CD4-positive, alpha-beta T cell treated with Interleukin-4 for 4 hours (primary cell): ENCODE results near the gene NT5C1B.

Experiments
- DNase-seq: peaks from one replicate; pipeline ENCODE4 v3.0.0-alpha.2; 2020

NT5C1B gene

GRCh38 chr2:18550433-18550832, 38.9 kb downstream of the NT5C1B start:
- no peak for DNase-seq

DNA sequence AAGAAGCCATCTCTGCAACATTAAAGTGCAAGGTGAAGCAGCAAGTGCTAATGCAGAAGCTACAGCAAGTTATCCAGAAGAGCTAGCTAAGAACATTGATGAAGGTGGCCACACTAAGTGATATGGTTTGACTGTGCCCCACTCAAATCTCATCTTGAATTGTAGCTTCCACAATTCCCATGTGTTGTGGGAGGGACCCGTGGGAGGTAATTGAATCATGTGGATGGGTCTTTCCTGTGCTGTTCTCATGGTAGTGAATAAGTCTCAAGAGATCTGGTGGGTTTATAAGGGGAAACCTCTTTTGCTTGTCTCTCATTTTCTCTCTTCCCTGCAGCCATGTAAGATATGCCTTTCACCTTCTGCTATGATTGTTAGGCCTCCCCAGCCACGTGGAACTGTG, 40.3 kb downstream of the NT5C1B start:
- no peak for DNase-seq

GRCh38 chr2:18548621-18549020, 40.7 kb downstream of the NT5C1B start:
- DNase-seq, result no peak

GRCh38 chr2:18546567-18546966, 42.8 kb downstream of the NT5C1B start:
- DNase-seq, result no peak

DNA sequence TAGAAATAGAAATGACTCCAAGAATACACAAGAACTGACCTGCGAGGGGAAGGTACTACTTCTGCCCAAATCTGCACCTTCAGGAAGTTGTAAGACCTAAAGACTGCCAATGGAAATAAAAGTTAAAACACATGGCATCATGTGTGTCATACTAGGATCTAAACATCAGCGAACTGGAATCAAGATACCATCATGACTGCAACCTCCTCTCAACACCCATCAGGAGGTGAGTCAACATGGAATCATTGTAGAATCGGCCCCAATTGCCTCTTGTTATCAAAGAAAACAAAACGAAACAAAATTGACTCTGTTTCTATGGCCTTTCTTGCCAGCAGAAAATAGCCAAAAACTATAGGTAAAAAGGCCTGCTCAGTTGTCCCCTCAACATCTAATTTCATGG, 44.0 kb downstream of the NT5C1B start:
- DNase-seq, result no peak

DNA sequence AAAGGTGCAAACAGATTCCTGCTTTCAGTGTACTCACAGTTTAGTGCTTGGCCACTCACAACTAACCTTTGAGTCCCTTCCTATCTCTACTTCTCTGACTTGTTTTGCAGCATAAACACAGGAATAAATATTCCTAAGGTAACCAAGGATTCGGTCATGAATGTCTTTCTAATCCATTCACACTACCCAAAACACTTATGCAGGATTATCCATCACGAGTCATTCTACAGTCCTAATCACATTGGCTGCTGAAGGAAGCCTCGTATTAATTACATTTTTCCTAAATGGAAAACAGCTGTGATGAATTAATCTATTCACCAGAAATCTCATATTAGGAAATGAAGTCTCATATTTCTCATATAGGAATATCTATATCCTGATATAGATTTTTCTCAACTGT, 45.2 kb downstream of the NT5C1B start:
- DNase-seq, result no peak

- DNase-seq, result no peak
These were observed 48.5 kb downstream of the NT5C1B start for GRCh38 chr2:18540872-18541271.

GRCh38 chr2:18536697-18537096, 52.7 kb downstream of the NT5C1B start:
- no peak for DNase-seq

DNA sequence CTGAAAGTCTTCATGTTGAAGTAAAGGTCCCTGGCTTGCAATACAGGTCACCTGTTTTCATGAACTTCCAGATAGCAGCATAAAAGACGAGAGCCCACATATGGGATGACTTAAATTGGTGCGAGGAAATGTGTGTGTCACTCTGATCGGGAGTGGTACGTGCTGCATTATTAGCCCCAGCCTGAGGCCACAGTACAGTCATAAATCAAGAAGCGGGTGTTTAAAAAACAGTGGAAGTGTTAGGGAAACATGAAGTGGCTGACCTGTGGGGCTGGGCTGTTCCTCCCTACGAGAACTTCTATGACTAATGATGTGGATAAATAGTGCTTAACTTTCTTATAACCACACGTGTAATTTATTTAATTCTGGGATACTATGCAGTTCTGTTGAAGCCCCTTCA, 53.3 kb downstream of the NT5C1B start:
- no peak for DNase-seq

- no peak for DNase-seq
These were observed 58.2 kb downstream of the NT5C1B start for GRCh38 chr2:18531194-18531593.

GRCh38 chr2:18527822-18528221, 61.5 kb downstream of the NT5C1B start:
- no peak for DNase-seq

- DNase-seq, result no peak
These were observed 62.0 kb downstream of the NT5C1B start for GRCh38 chr2:18527326-18527725.

DNA sequence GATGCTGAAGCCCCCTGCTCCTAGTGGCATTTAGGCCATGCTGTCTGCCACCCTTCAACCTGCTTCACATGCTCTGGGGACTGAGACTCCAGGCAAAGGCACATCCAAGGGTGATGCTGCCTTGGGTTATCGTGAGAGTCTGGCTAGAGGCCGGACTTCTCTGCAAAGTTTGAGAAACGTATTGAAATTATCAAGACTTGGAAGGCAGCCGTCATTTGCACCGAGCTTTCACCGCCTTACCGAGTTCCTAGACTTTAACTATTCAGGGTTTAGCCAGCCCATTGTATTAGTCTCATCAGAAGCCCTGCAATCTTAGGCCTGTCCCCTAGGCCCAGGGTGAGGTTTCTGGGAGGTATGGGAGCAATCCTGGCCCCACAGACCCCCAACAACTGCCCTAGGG, 62.9 kb downstream of the NT5C1B start:
- no peak for DNase-seq

DNA sequence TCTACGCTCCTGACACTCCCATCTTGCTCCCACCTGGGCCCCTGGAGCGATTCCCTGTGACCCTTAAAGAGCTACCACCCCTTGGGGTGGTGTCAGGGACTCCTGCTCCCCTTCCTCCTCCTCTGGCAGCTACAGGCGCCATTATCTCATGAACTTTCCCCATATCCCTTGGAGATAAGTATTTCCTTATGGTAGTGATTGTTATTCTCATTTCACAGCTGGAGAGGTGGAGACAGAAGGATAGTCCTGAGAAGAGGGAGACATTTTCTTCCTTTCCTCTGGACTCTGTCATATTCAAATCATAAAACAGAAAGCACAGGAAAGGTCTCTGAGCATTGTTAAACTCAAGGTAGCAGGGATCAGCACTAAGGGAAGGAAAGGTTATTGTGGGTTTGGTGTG, 63.5 kb downstream of the NT5C1B start:
- no peak for DNase-seq

DNA sequence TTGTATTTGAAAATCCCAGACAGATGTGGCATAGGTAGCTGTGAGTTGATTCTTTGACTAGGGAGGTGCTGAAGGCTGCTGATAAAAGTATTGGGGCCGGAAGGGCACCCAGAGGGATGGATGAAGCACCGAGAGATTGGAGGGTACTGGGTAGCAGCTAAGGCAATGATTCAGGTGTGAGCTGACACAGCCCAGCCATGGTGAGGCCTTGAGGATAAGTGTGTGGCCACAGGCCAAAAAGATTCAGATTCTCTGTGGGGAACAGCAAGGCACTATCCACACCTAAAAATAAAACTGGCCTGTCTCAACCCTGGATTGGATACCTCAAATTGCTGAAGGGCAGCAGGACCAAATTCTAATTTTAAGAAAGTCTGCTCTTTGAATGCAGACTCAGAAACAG, 64.1 kb downstream of the NT5C1B start:
- DNase-seq, result no peak

DNA sequence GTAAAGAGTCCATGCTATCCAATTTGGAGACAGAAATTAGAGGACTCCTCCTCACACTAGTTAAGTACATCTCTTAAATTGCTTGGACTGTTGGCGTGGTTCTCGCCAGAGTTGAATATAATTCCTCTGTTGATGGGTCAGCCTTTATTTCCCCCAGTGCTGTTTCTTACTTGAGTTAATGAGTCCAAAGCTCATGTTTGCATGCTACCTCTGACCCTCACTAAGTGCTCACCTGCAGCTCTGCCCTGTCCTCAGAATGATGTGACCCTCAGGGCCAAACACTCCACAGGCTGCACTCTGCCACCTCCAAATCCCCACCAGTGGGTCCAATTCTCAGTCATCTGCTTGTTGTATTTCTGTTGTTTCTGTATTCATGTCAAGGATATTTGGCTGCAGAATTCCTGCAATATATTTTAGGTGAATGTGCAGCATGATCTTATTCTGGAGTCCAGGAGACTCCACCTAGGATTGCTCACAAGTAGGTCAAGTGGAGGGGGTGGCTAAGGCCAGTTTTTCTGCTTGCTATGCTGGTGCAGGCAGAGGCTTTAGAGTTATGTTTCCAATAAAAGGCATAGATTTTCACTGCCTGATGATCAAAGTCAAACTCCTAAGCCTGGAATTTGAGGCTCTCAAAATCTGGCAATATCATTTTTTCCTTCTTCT, 66.8 kb downstream of the NT5C1B start:
- no peak for DNase-seq

- peak; percentile 65 for DNase-seq
These were observed 68.6 kb downstream of the NT5C1B start for GRCh38 chr2:18520451-18521425.

- no peak for DNase-seq
These were observed 69.4 kb downstream of the NT5C1B start for GRCh38 chr2:18519914-18520450.

DNA sequence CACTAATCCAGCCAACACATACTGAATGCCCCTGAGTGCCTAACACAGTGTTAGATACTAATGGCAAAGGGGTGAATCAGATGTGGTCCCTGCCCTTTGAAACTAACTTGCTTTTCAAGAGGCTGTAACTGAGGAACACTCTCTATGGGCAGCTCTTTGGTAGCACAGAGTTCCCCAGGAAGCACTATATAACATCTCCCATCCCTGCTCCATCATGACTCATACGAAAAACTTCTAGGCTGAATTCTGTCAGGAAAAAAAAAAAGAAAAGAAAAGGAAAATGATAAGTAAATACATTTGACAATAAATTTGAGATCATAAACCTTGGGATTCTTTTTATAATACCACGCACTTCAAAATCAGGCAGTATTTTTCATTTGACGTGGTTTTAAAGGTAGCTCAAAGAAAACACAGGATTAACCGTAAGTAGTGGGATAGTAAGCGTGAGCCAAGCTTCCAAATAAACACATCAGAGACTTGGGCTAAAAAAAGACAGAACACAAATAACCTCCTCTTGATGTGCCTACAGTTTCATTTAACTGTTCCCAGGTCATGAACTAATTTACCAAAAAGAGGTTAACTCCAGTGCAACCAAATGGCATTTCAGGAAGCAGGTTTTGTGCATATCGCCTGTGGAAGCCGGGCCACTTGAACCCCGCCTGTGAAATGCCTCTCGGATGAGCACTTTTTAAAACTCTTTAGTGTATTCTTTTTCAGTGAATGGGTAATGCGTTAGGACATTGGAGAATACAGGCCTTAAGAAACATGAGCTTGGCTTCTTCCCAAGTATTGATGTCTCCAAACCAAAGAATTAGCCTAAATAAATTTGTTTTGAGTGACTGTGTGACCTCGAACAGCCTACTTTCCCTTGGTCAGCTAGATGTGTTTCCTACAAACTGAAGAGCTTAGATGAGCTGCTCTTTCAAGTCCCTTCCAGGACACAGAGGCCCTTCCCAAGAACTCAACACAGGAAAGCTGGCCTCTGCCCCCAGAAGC, 71.0 kb downstream of the NT5C1B start:
- no peak for DNase-seq

DNA sequence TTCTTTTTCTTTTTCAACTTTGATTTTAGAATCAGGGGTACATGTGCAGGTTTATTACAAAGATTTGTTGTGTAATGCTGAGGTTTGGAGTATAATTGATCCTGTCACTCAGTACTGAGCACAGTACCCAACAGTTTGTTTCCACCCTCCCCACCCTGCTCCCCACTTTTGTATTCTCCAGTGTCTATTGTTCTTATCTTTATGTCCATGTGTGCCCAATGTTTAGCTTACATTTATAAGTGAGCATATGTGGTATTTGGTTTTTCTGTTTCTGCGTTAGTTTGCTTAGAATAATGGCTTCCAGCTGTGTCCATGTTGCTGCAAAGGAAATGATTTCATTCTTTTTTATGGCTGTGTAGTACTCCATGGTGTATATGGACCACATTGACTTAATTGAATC, 72.0 kb downstream of the NT5C1B start:
- no peak for DNase-seq

DNA sequence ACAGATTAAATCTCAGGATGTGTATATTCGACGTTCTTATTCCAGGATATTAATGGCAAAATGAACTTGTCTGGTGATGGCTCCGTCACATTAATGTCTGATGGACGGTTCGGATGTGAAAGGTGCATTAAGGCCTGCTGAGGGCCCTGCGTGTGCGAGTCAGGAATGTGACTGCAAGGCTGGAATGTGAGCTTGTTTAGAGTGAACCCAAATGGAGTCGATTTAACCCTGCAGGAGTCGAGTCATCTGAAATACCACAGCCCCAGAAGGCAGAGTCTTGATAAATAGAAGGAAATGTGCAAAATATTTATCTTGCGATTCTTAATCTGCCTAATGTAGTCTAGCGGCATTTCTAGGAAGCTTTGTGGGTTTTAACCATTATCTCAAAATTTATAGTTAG, 73.3 kb downstream of the NT5C1B start:
- DNase-seq, result no peak

DNA sequence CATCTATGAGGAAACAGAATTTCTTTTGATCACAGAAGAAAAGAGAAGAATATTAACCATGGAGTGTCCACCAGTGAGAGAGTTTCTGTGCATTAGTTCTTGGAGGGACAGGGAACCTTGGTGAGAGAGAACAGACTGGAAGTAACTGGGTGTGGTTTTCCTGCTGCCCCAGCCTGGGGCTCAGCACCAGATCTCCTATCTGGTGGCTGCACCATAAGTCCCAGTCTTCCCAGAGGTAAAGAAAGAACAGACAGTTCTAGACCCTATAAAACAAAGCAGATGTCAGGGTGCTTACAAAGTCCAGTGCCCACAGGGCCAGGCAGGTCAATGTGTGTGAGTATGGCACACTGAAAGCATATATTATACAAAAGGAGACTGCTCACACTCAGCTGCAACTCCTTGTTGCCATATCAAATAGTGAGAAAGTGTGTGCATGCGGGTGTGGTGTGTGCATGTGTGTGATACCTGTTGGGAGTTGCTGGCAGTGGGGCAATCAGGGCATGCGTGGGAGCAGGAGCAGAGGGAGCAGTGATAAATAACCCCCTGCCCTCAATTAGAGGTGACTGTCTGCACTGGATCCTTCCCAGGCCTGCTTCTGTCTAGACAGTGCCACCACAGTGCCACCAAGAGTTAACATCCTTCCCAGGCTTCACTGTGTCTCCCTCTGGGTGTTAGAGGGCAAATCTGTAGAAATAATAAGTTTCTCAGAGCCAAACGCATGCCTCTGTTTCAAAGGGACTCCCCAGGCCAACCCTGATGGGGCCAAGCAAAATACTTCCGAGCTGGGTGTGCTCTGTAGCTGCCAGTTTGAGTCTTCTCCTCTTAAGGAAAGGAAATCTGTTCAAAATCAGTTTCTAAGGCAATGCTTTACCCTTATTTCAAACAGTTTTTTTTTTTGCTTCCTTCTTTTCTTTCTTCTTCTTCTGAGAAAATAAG, 74.6 kb downstream of the NT5C1B start:
- no peak for DNase-seq
